Right ventricle myocardium inferior (tissue), 1 donor: ENCODE data around the gene DIP2C. TPM values are rescaled to one million over a fixed set of nuclear protein-coding genes. Genes with fewer than 3 reads are reported as not detected.
"Not testable (repeated sequence)": the region's sequence is repeated elsewhere in the genome, so short reads cannot be mapped to it uniquely, and the experiment has no call there.

Experiments
- ATAC-seq: fragments of 200-7000 bp; cut with Tn5 transposase; one replicate; pipeline ENCODE4 v1.9.1; 2020; ENCODE audit warnings: mild to moderate bottlenecking, moderate library complexity
- DNase-seq: peaks from one replicate; pipeline ENCODE4 v3.0.0; 2021; ENCODE audit errors: missing footprints
- intact Hi-C: fragments of 100-400 bp; cut with DNase I; formaldehyde crosslinking; loops from one replicate; pipeline ENCODE4 v1.11.0; 2022
- total RNA-seq: library from RNA; stranded (reverse); fragmentation: NEBNext Ultra II Directional; extraction: Animal tissue kit (Norgen Biotek cat#: 25700); gene quantifications from one replicate; pipeline ENCODE4 v1.2.1, GENCODE V29; 2021
- donor health status: DM: no; HTN: yes; CAD: no; lungs with severe emphysema.

The DIP2C gene
- total RNA-seq, 1 donor from 2014 or later = 28.3 TPM

DNA sequence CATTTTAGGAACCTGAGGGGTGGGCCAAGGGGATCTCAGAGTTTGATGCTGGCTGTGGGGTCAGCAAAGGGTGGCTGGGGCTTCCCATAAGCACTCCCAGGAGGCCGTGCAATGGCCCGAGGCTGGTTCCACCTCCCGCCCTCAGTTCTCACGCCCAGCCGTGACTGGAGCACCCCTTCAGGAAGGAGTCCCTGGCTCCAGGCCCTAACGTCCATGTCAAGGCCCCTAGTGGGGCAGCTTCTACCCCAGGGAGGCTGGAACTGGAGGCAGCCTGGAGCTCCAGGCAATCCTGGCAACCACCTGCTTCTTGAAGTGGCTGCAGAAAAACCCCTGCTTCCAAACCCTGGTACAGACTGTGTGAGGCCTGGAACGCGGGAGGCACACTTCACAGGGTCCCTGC is 165.5 kb downstream of the DIP2C start:
- DNase-seq = no peak
- no peak for ATAC-seq
- intact Hi-C loops = no loop called here

DNA sequence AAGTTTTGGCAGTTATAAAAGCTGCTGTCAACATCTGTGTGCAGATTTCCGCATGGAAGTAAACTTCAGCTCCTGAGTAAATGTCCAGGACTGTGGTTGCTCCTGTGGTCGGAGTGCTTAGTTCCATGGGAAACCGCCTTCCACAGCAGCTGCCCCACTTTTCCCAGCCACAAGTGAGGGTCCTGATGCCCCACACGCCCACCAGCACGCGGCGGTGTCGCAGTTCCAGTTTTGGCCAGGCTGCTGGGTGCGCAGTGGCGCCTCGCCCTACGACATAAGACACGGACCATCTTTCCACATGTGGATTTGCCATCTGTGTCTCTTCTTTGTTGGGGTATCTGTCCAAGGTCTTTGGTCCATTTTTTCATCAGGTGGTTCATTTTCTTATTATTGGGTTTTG is 167.1 kb downstream of the DIP2C start:
- intact Hi-C loops = no loop called here
- ATAC-seq = no peak
- DNase-seq = no peak

DNA sequence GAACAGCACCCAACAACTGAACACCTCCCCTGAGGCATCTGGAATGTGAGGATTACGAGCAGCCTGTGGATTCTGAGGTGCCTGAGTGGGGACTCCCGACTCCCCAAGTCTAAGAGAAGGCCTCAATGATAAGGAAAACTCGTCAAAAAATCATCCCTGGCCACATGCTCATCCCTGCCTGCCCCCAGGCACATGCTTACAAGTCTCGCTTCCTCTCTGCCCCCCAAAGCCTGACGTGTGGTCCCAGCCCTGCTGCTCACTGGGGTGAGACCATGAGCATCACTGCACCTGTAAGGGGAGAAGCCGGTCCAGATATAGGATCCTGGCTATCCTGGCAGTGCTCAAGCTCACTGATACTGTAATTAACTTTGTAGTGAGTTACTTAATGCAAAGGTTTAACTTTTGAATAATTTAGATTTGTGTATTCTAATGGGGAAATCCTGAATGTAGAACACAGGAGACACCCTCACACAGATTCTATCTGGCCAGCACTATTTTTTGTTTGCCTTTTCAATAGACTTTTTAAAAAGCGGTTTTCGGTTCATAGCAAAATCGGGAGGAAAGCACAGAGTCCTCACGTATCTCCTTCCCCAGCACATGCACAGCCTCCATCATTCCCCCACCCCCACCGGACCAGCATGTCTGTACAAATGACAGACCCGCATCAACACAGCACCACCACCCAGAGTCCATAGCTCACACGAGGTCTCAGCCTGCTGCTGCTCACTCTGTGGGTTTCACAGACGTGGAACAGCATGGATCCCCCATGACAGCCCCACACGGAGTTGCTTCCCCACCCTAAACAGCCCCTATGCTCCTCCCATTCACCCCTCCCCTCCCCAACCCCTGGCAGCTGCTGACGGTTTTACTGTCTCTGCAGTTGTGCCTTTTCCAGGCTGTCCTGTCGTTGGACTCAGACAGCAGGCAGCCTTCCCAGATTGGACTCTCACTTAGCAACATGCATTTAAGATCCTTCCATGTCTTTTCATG is 167.9 kb downstream of the DIP2C start:
- peak; percentile 58 for ATAC-seq
- intact Hi-C loops = no loop called here

DNA sequence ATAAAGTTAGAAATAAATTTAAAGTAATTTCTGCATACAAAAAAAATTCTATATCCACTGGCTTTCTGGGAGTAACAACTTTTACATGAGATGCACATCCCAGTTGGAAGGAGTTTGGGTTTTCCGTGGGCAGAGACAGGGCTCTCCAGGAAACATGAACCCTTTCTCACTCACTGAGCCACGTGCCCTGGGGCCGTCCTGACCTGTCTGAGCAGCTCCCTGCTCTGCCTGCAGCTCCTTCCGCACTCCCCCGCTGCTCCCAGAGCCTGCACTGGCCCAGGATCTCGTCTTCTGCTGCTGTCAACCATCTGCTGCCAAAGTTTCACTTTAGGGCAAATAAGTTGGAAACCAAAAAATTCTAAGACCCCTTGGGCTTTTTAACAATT is 169.1 kb downstream of the DIP2C start:
- ATAC-seq (no peak), DNase-seq (no peak)
- intact Hi-C loops = no loop called here

More for the DNA sequence above, 167.9 kb downstream of the DIP2C start:
- DNase-seq = no peak

DNA sequence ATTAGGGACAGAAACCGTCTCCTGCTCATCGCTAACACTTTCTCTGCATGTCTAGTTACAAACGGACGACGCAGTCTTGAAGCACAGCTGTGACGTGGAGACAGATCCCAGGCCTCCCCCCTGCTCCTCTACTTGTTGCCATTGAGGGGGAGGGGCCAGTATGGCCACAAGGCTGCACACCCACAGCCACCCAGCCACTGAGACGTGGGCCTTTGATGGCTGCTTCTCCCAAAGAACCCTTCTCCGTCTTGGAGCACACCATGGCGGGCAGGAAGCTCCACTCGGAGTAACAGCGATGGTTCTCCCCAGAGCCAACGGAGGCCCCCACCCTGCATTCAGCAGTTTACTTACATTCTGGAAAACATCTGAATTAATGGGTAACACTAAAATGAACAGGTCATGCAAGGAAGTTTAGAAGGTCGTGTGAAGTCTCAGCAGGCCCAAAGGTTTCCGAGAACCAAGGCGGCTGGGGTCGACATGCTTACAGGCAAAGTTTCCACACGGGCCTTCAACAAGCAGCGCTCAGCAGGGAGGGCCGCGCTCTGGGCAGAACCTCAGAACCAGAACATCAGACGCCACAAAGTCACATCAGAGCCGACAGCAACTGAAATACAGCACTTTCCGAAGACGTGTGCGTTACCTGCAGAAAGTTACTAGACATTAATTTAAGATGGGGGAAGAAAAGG is 169.6 kb downstream of the DIP2C start:
- intact Hi-C loops = no loop called here
- ATAC-seq (no peak), DNase-seq (no peak)

DNA sequence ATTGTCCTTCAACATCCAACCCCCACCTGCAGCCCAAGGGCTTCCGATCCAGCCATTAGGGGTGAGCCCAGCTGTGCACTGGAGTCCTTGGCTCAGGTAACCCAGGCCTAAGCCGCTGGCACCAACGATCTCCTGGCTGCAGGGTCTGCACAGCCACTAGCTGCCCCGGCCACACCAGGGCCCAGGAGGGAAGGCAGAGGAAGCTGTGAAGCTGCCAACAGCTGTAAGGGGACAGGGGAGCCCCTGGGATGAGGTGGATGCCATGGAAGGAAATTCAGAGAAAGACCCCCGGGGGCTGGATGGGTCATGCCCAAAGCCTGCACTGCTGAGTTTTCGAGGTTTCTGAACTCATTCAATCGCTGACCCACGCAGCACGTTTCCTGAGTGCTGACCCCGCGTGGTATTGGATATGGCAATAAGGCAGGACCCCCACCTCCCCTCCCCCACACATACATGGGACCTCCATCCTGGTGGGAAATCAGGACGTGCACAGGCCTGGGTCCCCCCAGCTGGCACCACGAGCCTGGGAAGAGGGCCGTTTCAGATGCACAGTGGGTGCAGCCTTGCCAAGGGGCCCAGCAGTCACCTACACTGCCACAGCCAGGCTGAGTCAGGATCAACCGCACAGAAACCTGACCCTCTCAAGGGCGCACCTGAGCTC is 170.3 kb downstream of the DIP2C start:
- intact Hi-C loops = no loop called here
- DNase-seq (no peak), ATAC-seq (no peak)

DNA sequence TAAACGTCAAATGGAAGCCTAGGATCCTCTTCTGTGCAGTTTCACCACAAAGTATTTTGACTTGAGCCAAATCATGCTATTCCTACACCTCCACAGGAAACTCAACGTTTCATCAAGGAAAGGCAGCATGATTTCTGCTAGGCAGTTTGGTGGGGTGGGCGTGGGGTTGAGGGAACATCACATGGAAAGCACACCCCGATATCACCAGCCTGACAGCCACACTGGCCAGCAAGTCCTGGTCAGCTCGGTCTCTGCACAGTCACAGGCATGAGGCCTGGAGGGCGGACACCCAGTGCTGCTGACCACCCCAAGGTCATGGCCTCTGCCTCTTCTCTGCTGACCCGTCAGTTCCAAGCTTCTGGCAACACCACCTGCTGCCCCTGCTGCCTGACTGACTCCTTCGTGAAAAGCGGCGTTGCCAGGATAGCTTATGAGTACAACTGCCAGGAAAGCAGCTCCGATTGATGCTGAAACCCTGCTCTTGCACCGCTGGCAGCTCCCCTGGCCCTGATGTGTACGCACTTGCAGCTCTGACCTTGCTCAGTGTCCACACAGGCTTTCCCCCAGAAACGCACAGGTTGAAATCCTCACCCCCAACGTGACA is 171.5 kb downstream of the DIP2C start:
- ATAC-seq (no peak), DNase-seq (no peak)
- intact Hi-C loops = no loop called here

DNA sequence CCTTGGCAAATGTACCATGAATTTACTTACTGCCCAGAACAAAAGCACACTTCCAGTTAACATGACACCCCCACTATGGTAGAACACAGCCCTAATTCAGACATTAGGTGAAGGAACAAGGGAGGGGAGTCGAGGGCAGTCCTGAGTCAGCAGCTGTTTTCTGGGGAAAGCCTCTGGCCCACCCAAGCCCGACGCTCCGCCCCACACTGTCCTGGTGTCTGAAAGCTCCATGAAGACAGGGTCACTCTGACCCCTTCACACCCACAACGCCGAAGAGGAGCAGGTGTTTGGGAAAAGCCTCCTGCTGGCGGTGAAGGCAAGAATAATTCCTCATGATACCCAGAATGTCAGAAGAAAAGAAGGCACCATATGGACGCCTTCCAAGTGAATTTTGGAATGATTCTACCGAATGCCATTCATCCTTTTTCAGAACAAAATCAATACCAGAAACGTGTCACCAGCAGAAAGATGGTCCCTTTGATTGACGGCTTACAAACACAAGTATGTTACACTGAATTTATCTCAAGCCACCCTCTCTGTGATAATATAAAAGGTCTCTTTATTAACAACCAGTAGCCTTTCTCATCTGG is 172.1 kb downstream of the DIP2C start:
- intact Hi-C loops = no loop called here
- no peak for ATAC-seq
- DNase-seq = no peak

DNA sequence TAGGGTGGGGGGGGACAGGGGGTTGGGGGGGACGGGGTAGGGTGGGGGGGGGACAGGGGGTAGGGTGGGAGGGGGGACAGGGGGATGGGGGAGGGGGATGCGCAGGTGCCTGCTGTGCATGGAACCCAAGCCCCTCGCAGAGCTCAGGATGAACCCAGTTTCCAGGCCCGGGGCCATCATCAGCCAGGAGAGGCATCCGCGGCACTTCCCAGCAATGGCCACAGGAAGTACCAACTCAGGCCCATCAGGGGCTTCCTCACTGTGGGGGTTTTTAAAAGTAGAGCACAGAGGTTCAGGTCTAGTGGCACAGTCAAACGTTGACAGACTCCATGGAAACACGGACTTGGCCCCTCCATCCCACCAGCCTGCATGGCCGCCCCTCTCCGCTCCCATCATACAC is 172.7 kb downstream of the DIP2C start:
- ATAC-seq = no peak
- peak; percentile 52 for DNase-seq
- intact Hi-C loops = no loop called here

DNA sequence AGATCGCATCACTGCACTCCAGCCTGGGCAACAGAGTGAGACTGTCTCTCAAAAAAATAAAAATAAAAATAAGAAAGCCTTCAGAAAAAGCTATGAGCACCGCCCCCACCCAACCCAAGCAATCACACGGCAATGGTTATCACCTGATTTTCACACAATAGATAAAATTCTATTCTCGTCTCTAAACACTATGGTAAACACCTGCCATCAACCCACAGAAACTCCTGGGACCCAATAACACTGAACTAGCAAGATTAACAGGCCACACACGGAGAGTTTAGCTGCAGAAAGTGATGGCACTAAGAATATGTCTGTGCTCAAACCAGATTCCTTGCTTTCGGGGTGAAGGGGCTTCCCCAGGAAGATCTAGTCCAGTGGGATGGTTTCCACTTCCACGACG is 173.8 kb downstream of the DIP2C start:
- intact Hi-C loops = no loop called here
- no peak for DNase-seq
- no peak for ATAC-seq

DNA sequence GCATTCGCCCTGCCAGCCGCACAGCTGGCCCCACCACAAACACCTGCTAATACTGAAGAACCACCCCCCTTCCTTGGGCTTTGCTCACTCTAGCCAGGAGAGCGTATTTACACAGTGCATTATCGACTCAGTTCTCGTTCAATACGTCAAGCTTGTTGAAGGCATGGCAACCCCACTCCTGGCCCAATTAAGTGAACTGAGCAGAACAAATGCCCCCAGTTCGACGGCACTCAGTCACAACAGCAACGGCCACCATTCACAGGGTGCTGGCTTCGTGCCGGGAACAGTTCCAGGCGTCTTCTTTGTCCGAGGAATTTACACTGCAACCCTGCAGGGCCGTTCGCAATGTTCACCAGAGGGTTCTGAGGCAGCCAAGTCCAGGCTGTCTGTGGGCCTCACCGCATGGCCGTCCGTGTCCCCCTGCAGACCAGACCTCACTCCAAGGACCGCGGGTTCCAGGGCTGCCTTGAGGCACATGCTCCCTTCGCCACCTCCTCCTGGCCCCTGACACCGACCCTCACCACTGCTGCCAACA is 175.3 kb downstream of the DIP2C start:
- DNase-seq (peak; percentile 65), ATAC-seq (no peak)
- intact Hi-C loops = loop anchor here (5.0 kb wide), 2 partner anchors 88 to 293 kb away; no protein-coding TSS in a partner anchor

DNA sequence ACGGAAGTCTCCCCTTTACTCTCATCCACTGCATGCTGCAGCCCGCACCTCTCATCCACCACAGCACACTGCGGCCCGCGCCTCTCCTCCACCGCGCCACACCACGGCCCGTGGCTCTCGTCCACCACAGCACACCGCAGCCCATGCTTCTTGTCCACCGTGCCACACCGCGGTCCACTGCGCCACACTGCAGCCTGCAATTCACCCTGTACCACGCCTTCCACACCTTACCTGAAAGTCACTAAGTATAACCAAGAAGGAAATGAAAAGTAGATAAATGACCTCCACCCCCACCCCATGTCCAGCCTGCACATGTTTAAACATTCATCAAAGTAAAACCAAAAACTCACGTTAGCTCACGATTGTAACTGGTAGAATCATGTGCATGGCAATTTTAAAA is 176.1 kb downstream of the DIP2C start:
- peak; percentile 25 for DNase-seq
- intact Hi-C loops = loop anchor here (5.0 kb wide), 2 partner anchors 89 to 294 kb away; no protein-coding TSS in a partner anchor
- no peak for ATAC-seq

DNA sequence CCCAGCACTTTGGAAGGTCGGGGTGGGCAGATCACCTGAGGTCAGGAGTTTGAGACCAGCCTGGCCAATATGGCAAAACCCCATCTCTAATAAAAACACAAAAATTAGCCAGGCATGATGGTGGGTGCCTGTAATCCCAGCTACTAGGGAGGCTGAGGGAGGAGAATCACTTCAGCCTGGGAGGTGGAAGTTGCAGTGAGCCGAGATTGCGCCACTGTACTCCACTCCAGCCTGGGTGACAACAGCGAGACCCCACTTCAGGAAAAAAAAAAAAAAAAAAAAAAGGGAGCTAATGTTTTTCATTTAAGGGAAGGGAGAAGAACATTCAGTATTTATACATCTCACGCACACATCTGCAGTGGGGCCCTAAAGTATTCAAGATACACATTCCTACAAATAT is 176.8 kb downstream of the DIP2C start:
- ATAC-seq, DNase-seq: not testable (repeated sequence)
- intact Hi-C loops = loop anchor here (5.0 kb wide), 2 partner anchors 90 to 295 kb away; no protein-coding TSS in a partner anchor

DNA sequence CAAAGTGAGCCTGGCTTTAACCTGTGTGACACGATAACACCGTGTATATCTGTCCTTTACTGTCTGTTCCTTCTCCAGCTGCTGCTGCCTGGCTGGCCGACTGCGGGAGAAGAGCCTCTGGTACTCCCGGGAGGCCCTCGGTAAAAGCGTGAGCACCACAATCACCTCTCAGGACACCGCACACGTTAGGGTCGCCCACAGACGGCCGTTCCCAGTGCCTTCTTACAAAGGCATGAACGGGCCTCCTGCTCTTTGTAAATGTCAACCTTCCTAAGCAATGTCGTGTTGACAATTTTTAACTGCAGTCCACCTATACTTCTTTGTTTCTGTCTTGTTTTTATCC is 177.6 kb downstream of the DIP2C start:
- DNase-seq (peak; percentile 51), ATAC-seq (no peak)
- intact Hi-C loops = loop anchor here (2.0 to 5.0 kb wide), 4 partner anchors 90 to 295 kb away; partner anchors contain the start of gene DIP2C

DNA sequence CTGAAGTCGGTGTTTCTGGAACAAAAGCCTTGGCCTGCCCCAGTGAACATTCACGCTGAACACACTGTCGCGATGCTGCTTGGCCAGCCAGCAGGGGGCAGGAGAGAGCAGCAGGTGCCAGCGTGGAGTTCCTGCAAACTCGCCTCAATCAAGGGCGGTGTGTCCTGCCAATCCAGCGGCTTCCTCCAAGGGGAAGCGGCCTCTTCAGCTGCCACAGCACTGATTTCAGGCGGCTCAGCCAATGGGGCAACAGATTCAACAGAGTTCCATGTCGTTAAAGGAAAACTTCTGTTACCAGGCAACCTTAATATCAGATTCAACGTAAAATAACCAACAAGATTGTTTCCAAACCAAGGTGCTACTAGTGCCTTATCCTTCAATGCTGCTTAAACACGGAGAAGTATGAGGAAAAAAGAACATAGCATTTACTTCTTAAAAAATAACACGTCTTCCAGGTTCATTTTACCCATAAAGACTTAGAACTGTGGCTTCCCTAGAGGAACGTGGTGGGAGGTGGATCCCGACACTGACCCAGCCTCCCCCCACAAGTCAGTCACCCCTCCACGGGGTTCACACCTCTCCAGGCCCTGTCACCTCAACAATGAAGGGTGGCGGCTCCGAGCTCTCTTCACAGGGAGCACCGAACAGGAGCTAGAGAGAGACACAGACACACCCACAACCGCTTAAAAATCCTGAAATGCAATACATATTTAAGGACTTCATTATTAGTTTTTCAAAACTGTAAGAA is 178.2 kb downstream of the DIP2C start:
- peak; percentile 95 for DNase-seq
- ATAC-seq = peak; percentile 93
- intact Hi-C loops = loop anchor here (2.0 to 5.0 kb wide), 4 partner anchors 91 to 296 kb away; partner anchors contain the start of gene DIP2C

DNA sequence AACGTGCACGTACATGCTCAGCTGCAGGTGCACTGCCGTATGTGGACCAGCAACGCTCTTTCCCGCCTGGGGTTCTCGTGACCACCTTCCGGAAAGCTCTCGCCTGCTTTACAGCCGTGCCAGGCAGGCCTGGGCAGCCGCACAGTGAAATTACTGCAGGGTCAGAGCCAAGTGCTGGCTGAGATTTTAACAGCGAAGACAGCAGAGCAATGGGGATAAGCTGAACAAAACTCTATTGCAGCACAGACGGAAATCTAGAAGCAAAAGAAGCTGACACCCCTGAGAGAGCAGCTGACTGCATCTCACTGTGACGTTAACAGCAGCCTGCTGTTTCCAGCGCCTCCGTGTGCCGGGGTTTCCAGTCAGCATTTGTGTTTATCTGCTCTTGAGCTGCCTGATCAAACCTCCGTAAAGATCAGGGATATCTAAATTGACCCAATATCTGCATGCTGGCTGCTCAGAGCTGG is 179.0 kb downstream of the DIP2C start:
- peak; percentile 62 for ATAC-seq
- intact Hi-C loops = loop anchor here (2.0 to 5.0 kb wide), 4 partner anchors 92 to 297 kb away; partner anchors contain the start of gene DIP2C

More for the DNA sequence above, 179.0 kb downstream of the DIP2C start:
- DNase-seq = peak; percentile 64
